B cell (primary cell): Measurements from ENCODE around the gene CXCL13.

Experiments used
- EZH2 ChIP-seq: IDR thresholded peaks from 2 replicates; pipeline ENCODE4 v1.6.1; 2012; ENCODE audit warnings: borderline replicate concordance, low read depth, mild to moderate bottlenecking, moderate library complexity, low read length; ENCODE audit not compliant: insufficient read depth, poor library complexity, severe bottlenecking
- TF ChIP-seq, protein P1 (sequence below): fragments of 200-600 bp; IDR thresholded peaks from one replicate; pipeline ENCODE4 v1.8.0; 2022; ENCODE audit warnings: antibody characterized with exemption, mild to moderate bottlenecking

GRCh38 chr4:77593993-77594392, 11.6 kb upstream of the CXCL13 start:
- no peak for TF ChIP-seq EZH2
- TF ChIP-seq, protein P1, sequence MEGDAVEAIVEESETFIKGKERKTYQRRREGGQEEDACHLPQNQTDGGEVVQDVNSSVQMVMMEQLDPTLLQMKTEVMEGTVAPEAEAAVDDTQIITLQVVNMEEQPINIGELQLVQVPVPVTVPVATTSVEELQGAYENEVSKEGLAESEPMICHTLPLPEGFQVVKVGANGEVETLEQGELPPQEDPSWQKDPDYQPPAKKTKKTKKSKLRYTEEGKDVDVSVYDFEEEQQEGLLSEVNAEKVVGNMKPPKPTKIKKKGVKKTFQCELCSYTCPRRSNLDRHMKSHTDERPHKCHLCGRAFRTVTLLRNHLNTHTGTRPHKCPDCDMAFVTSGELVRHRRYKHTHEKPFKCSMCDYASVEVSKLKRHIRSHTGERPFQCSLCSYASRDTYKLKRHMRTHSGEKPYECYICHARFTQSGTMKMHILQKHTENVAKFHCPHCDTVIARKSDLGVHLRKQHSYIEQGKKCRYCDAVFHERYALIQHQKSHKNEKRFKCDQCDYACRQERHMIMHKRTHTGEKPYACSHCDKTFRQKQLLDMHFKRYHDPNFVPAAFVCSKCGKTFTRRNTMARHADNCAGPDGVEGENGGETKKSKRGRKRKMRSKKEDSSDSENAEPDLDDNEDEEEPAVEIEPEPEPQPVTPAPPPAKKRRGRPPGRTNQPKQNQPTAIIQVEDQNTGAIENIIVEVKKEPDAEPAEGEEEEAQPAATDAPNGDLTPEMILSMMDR, result no peak
